Mucosa of descending colon (tissue), 3 donors: ENCODE results near the gene WDR90. TPM values are rescaled to one million over a fixed set of nuclear protein-coding genes. Genes with fewer than 3 reads are reported as not detected.

Experiments used
- ATAC-seq: fragments of 200-7000 bp; cut with Tn5 transposase; one replicate; pipeline ENCODE4 v1.9.1; 2020; ENCODE audit warnings: mild to moderate bottlenecking, moderate library complexity
- DNase-seq, 3 donors: peaks; one replicate each; pipeline ENCODE4 v3.0.0-alpha.2; 2020
- H3K36me3 ChIP-seq: fragments of 200-600 bp; one replicate; pipeline ENCODE4 v1.8.0; 2021; ENCODE audit warnings: low read depth, mild to moderate bottlenecking
- H3K4me1 ChIP-seq: fragments of 200-600 bp; one replicate; pipeline ENCODE4 v1.8.0; 2021; ENCODE audit warnings: low read depth, mild to moderate bottlenecking
- H3K4me3 ChIP-seq: fragments of 200-600 bp; one replicate; pipeline ENCODE4 v1.8.0; 2021; ENCODE audit warnings: mild to moderate bottlenecking
- H3K9me3 ChIP-seq: fragments of 200-600 bp; one replicate; pipeline ENCODE4 v1.8.0; 2021; ENCODE audit warnings: mild to moderate bottlenecking
- intact Hi-C, 2 donors: fragments of 100-400 bp; cut with DNase I in 1 of 2; cut with micrococcal nuclease in 1 of 2; formaldehyde crosslinking; loops; one replicate each; pipeline versions ENCODE4 v1.11.0 to v1.11.1; 2022; cut with DNase I, micrococcal nuclease
- long read RNA-seq, 2 donors: library from polyadenylated mRNA; unstranded; transcript quantifications; one replicate each; pipeline ENCODE4 v2.0.0, GENCODE V29; 2019 to 2021
- total RNA-seq, 3 donors: library from RNA; stranded (reverse); fragmentation: NEBNext Ultra II Directional in 2 of 3; extraction: Animal tissue kit (Norgen Biotek cat#: 25700) in 2 of 3; gene quantifications; one replicate each; pipeline versions ENCODE4 v1.2.1 to v1.2.4, GENCODE V29; 2021 to 2023
- TF ChIP-seq, protein P1 (sequence below): fragments of 200-600 bp; IDR thresholded peaks from one replicate; pipeline ENCODE4 v1.8.0; 2022; ENCODE audit warnings: antibody characterized with exemption, mild to moderate bottlenecking
- donor health status: DM: no; HTN: no; CAD: no; lungs with moderate emphysema.
- donor health status: DM: no; HTN: no; CAD: no.
- donor health status: DM: no; HTN: yes; CAD: no.

WDR90 gene
- 10 to 100 TPM; 35.0 to 54.9 (median 50.2) TPM for total RNA-seq
- long read RNA-seq, donor 1, partial matches to known transcripts, result 14 of 26 reads
- long read RNA-seq, donor 1, other reads (novel, unspliced or antisense), result 10 of 26 reads
- long read RNA-seq, donor 2, partial matches to known transcripts, result 2 of 2 reads
- long read RNA-seq, donor 2, other reads (novel, unspliced or antisense), result 0 of 2 reads

DNA sequence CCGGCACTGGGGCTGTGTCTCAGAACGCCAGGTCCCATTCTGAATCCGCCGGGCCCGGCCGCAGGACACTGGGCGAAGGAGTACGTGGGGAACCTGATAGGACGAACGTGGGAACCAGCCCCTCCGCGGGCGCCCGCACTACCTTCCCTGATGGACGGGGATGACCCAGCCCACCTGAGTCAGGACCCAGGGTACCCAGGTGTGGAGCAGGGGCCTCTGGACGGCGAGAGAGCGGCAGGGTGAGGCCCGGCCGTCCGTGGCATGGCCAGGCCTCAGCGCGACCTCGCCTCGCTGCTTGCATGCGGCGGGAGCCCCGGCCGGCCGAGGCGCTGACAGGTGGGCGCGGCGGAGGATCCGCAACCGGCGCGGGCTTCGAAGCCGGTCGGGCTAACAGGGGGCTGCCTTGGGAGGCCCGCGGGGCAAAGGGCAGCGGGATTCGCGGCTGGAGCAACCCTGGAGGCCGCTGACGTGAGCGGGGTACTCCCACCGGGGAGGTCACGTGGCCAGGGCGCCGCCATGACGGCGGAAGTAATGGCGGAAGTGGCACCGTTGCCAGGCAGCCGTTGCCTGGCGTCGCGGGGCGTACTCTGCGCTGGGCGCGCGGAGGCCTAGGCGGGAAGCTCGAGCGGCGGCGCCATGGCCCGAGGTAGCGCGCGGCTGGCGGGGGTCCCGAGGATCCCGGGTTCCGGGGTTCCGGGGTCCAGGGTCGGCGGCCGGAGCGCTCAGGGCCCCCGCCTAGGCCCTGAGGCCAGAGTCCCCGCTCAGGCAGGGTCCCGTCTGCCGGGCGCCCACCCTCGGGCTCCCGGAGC is at the start of gene WDR90:
TSS of gene WDR90 (plus strand) at position 585 of the 809 bp plus-strand sequence. CDS start at position 637, 52 bp downstream.
- H3K9me3 ChIP-seq, result no peaks in the 10 kb centered on the region
- TF ChIP-seq, protein P1, sequence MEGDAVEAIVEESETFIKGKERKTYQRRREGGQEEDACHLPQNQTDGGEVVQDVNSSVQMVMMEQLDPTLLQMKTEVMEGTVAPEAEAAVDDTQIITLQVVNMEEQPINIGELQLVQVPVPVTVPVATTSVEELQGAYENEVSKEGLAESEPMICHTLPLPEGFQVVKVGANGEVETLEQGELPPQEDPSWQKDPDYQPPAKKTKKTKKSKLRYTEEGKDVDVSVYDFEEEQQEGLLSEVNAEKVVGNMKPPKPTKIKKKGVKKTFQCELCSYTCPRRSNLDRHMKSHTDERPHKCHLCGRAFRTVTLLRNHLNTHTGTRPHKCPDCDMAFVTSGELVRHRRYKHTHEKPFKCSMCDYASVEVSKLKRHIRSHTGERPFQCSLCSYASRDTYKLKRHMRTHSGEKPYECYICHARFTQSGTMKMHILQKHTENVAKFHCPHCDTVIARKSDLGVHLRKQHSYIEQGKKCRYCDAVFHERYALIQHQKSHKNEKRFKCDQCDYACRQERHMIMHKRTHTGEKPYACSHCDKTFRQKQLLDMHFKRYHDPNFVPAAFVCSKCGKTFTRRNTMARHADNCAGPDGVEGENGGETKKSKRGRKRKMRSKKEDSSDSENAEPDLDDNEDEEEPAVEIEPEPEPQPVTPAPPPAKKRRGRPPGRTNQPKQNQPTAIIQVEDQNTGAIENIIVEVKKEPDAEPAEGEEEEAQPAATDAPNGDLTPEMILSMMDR, result no peak
- peak; percentile 95 to 97 (median 97) for DNase-seq
- H3K4me1 ChIP-seq, result peaks cover 50% of the 10 kb centered on the region
- intact Hi-C loops, result no loop called here
- H3K4me3 ChIP-seq, result peak within 1 kb of the TSS; percentile 25
- ATAC-seq, result peak; percentile 72
- no peaks in the 10 kb centered on the region for H3K36me3 ChIP-seq

DNA sequence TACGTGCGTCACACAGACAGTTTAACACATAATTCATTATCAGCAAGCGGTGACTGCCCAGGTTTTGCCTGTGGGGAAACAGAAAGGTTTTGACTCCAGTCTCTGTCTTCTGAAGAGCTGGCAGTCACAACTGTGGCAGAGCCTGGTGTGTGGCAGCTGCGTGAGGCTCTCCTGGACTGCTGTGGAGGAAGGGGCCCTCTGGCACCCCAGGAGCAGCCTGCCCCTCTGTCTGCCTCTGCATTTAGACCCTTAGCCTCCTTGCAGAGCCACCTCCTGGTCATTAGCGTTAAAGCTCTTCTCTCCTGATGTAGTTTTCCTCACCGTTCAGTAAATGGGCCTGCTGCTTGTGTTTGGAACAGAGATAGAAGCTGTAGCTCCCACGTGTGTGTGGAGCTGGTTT is 48.4 kb upstream of the WDR90 start:
- no peak for DNase-seq
- H3K36me3 ChIP-seq, result no peaks in the 10 kb centered on the region
- TF ChIP-seq, protein P1, result no peak

GRCh38 chr16:603933-604332 is 45.2 kb upstream of the WDR90 start:
- no peak for ATAC-seq

More for the DNA sequence above, 48.4 kb upstream of the WDR90 start:
- intact Hi-C loops, result no loop called here
- Histone ChIP-seq H3K4me3 (no peak overlapping the region), H3K9me3 (no peaks in the 10 kb centered on the region), H3K4me1 (peaks cover 3% of the 10 kb centered on the region)
- ATAC-seq, result no peak

GRCh38 chr16:606656-607307 is 42.4 kb upstream of the WDR90 start:
- DNase-seq, result no peak
- H3K9me3 ChIP-seq, result no peaks in the 10 kb centered on the region
- H3K4me1 ChIP-seq, result peaks cover 11% of the 10 kb centered on the region
- intact Hi-C loops, result no loop called here
- no peak overlapping the region for H3K4me3 ChIP-seq
- TF ChIP-seq, protein P1, result no peak
- ATAC-seq, result no peak
- H3K36me3 ChIP-seq, result no peaks in the 10 kb centered on the region

More at GRCh38 chr16:603933-604332, 45.2 kb upstream of the WDR90 start:
- DNase-seq, result no peak
- H3K4me1 ChIP-seq, result no peaks in the 10 kb centered on the region
- TF ChIP-seq, protein P1, result no peak
- no peaks in the 10 kb centered on the region for H3K36me3 ChIP-seq
- intact Hi-C loops, result no loop called here
- H3K4me3 ChIP-seq, result no peak overlapping the region
- no peaks in the 10 kb centered on the region for H3K9me3 ChIP-seq

GRCh38 chr16:608019-608418 is 41.1 kb upstream of the WDR90 start:
- Histone ChIP-seq H3K9me3 (no peaks in the 10 kb centered on the region), H3K36me3 (no peaks in the 10 kb centered on the region), H3K4me1 (peaks cover 11% of the 10 kb centered on the region), H3K4me3 (no peak overlapping the region)
- TF ChIP-seq, protein P1, result no peak
- ATAC-seq, result no peak
- intact Hi-C loops, result no loop called here
- DNase-seq, result no peak
